HCT116 (cell line): Measurements from ENCODE around the gene TCF15. TPM values are rescaled to one million over a fixed set of nuclear protein-coding genes. Genes with fewer than 3 reads are reported as not detected.
A peak's percentile ranks its signal among the peaks of the same experiment; 100 is the strongest.

Experiments used
- ATAC-seq: fragments of 200-7000 bp; cut with Tn5 transposase; 2 replicates; pipeline ENCODE4 v1.9.1; 2020; ENCODE audit warnings: mild to moderate bottlenecking, moderate library complexity
- BruUV-seq: library from RNA; stranded (reverse); fragments of 400-500 nt; replicated peaks from 2 replicates; lab custom pipeline; 2021; lab: Mats Ljungman, UMichigan
- CTCF ChIA-PET: fragments of 300-600 bp; sonication (Branson Sonifier 250); formaldehyde crosslinking; loops from one replicate; lab custom pipeline; 2021; ENCODE audit warnings: antibody characterized with exemption; lab: Charles Lee
- POLR2A ChIA-PET: fragments of 300-600, 350-600 bp; sonication (Branson Sonifier 250); formaldehyde crosslinking; loops from one replicate; lab custom pipeline; 2021; ENCODE audit warnings: antibody characterized with exemption; lab: Charles Lee
- RAD21 ChIA-PET, 2 experiments: fragments of 300-600 bp; sonication (Branson Sonifier 250); formaldehyde crosslinking; loops; one replicate each; lab custom pipeline; 2023; ENCODE audit warnings: low total read pairs in 2 of 2; ENCODE audit not compliant: uncharacterized antibody in 2 of 2, unreplicated experiment in 2 of 2, low non-redundant PET in 1 of 2; lab: Charles Lee
- DNase-seq: peaks from one replicate; pipeline ENCODE4 v3.0.0-alpha.2; 2010; ENCODE audit warnings: low read depth, low spot score
- H2AFZ ChIP-seq: fragments of 200-600 bp; shearing (Covaris generic), sonication (generic); 2 replicates; pipeline ENCODE4 v1.6.1; 2017; ENCODE audit warnings: low read depth, mixed run types, mixed read lengths, antibody characterized with exemption, low read length; ENCODE audit not compliant: poor library complexity, severe bottlenecking
- H3K27ac ChIP-seq: 2 replicates; pipeline ENCODE4 v1.5.1; 2012; ENCODE audit warnings: low read depth, low read length
- H3K27me3 ChIP-seq: fragments of 200-600 bp; sonication (generic); 2 replicates; pipeline ENCODE4 v1.6.1; 2016; ENCODE audit warnings: mixed run types, low read length, mixed read lengths; ENCODE audit not compliant: insufficient read depth
- H3K36me3 ChIP-seq, 2 experiments: fragments of 200-500 bp in 1 of 2; fragments of 200-600 bp in 1 of 2; sonication (Bioruptor generic) in 1 of 2; sonication (generic) in 1 of 2; 2 replicates each; pipeline versions ENCODE4 v1.5.1 to v1.6.1; 2014 to 2016; ENCODE audit warnings: low read length in 2 of 2, inconsistent platforms in 1 of 2, mixed read lengths in 1 of 2, mixed run types in 1 of 2; ENCODE audit not compliant: insufficient read depth in 2 of 2, control insufficient read depth in 1 of 2
- H3K4me1 ChIP-seq, 2 experiments: fragments of 200-600 bp in 1 of 2; sonication (generic) in 1 of 2; 2 replicates each; pipeline versions ENCODE4 v1.5.1 to v1.6.1; 2012 to 2017; ENCODE audit warnings: low read length in 2 of 2, inconsistent platforms in 1 of 2, mild to moderate bottlenecking in 1 of 2, mixed read lengths in 1 of 2, mixed run types in 1 of 2, moderate library complexity in 1 of 2; ENCODE audit not compliant: insufficient read depth in 2 of 2, control insufficient read depth in 1 of 2
- H3K4me2 ChIP-seq: fragments of 200-600 bp; sonication (generic); 2 replicates; pipeline ENCODE4 v1.6.1; 2017; ENCODE audit warnings: mixed run types, low read length, mixed read lengths
- H3K4me3 ChIP-seq, 2 experiments: fragments of 200-600 bp in 1 of 2; sonication (generic) in 1 of 2; replicated peaks in 1 of 2; 2 replicates each; pipeline ENCODE4 v1.5.1; 2011 to 2016; ENCODE audit warnings: low read length in 2 of 2, control low read depth in 1 of 2, low read depth in 1 of 2, mild to moderate bottlenecking in 1 of 2, mixed read lengths in 1 of 2, mixed run types in 1 of 2
- H3K79me2 ChIP-seq: fragments of 200-600 bp; sonication (generic); 2 replicates; pipeline ENCODE4 v1.6.1; 2017; ENCODE audit warnings: mild to moderate bottlenecking, mixed run types, low read length, moderate library complexity, mixed read lengths; ENCODE audit not compliant: insufficient read depth
- H3K9ac ChIP-seq: fragments of 200-600 bp; sonication (generic); 2 replicates; pipeline ENCODE4 v1.6.1; 2016; ENCODE audit warnings: low read length, mixed read lengths
- H3K9me2 ChIP-seq: fragments of 200-600 bp; sonication (generic), shearing (Covaris generic); 2 replicates; pipeline ENCODE4 v1.6.1; 2017; ENCODE audit warnings: mixed run types, mild to moderate bottlenecking, moderate library complexity; ENCODE audit not compliant: insufficient read depth
- H3K9me3 ChIP-seq, 2 experiments: fragments of 200-500 bp in 1 of 2; fragments of 200-600 bp in 1 of 2; sonication (Bioruptor generic) in 1 of 2; sonication (generic) in 1 of 2; 2 replicates each; pipeline ENCODE4 v1.6.1; 2014 to 2017; ENCODE audit warnings: low read length in 2 of 2, mixed read lengths in 2 of 2, inconsistent platforms in 1 of 2, low read depth in 1 of 2, mild to moderate bottlenecking in 1 of 2, mixed run types in 1 of 2, moderate library complexity in 1 of 2; ENCODE audit not compliant: control insufficient read depth in 1 of 2, insufficient read depth in 1 of 2
- H4K20me1 ChIP-seq: fragments of 200-600 bp; sonication (generic), shearing (Covaris generic); 2 replicates; pipeline ENCODE4 v1.6.1; 2017; ENCODE audit warnings: mixed run types, mild to moderate bottlenecking, moderate library complexity; ENCODE audit not compliant: insufficient read depth
- CBX3 ChIP-seq: IDR thresholded peaks from 2 replicates; pipeline ENCODE4 v1.6.1; 2012; ENCODE audit warnings: low read depth
- EGR1 ChIP-seq: IDR thresholded peaks from 2 replicates; pipeline ENCODE4 v1.6.1; 2012; ENCODE audit warnings: low read depth
- ELF1 ChIP-seq: IDR thresholded peaks from 2 replicates; pipeline ENCODE4 v1.6.1; 2012; ENCODE audit warnings: low read depth, borderline replicate concordance
- EZH2phosphoT487 ChIP-seq: fragments of 200-600 bp; IDR thresholded peaks from 2 replicates; pipeline ENCODE4 v1.6.1; 2018; ENCODE audit warnings: antibody characterized with exemption, borderline replicate concordance
- FOSL1 ChIP-seq: IDR thresholded peaks from 2 replicates; pipeline ENCODE4 v1.6.1; 2012; ENCODE audit warnings: low read depth
- JUND ChIP-seq: IDR thresholded peaks from 2 replicates; pipeline ENCODE4 v1.6.1; 2012
- MAX ChIP-seq: IDR thresholded peaks from 2 replicates; pipeline ENCODE4 v1.6.1; 2012
- POLR2AphosphoS5 ChIP-seq: IDR thresholded peaks from 2 replicates; pipeline ENCODE4 v1.6.1; 2011; ENCODE audit warnings: mild to moderate bottlenecking, low read depth, low read length, moderate library complexity
- SP1 ChIP-seq: IDR thresholded peaks from 2 replicates; pipeline ENCODE4 v1.6.1; 2012; ENCODE audit warnings: low read depth
- YY1 ChIP-seq: IDR thresholded peaks from 2 replicates; pipeline ENCODE4 v1.6.1; 2011; ENCODE audit warnings: low read length, low read depth, moderate library complexity, mild to moderate bottlenecking; ENCODE audit not compliant: insufficient replicate concordance; ENCODE audit errors: extremely low read depth
- ZFX ChIP-seq: fragments of 450-650 bp; IDR thresholded peaks from 2 replicates; pipeline ENCODE4 v1.6.1; 2017
- intact Hi-C: fragments of 100-400 bp; cut with micrococcal nuclease; formaldehyde crosslinking; loops from 2 replicates; pipeline ENCODE4 v1.10.0; 2022
- total RNA-seq: library from RNA; stranded (reverse); gene quantifications from one replicate; pipeline ENCODE4 v1.2.1, GENCODE V29; 2021; ENCODE audit not compliant: unreplicated experiment
- TF ChIP-seq, protein P1 (sequence below), 3 experiments: fragments of 200-600 bp in 1 of 3; sonication (generic) in 1 of 3; IDR thresholded peaks in 2 of 3; conservative IDR thresholded peaks in 1 of 3; 2 replicates each; pipeline ENCODE4 v1.5.1; 2012 to 2017; ENCODE audit warnings: low read depth in 2 of 3, low read length in 2 of 3, antibody characterized with exemption in 1 of 3, borderline replicate concordance in 1 of 3, control low read depth in 1 of 3, mild to moderate bottlenecking in 1 of 3, mixed read lengths in 1 of 3, mixed run types in 1 of 3, moderate library complexity in 1 of 3; ENCODE audit not compliant: insufficient read depth in 1 of 3

Gene TCF15
- total RNA-seq, 1 experiment from 2014 or later: not detected

GRCh38 chr20:653590-654416 lies 43.7 kb upstream of the TCF15 start:
- DNase-seq: no peak
- TSS peak; percentile 89 for BruUV-seq
- H4K20me1 ChIP-seq: no peaks in the 10 kb centered on the region; the same call in 1 of the 2 replicates
- ChIA-PET CTCF (interaction anchor here (0.9 to 1.5 kb wide), 2 partner anchors 8 to 13 kb away, joined by 3 to 5 read pairs; no protein-coding TSS in a partner anchor), RAD21 (no interaction called here), POLR2A (no interaction called here)
- H3K27me3 ChIP-seq: no peaks in the 10 kb centered on the region
- peaks cover 41% of the 10 kb centered on the region for H3K79me2 ChIP-seq
- peak overlapping the region; percentile 67 to 98 for H3K4me3 ChIP-seq
- H3K27ac ChIP-seq: peak overlapping the region; percentile 92; the same call in 1 of the 2 replicates
- no peak overlapping the region for H2AFZ ChIP-seq
- TF ChIP-seq MAX: peak; percentile 50; the same call in 1 of the 2 replicates
- TF ChIP-seq EZH2phosphoT487: no peak
- no peak for TF ChIP-seq ZFX
- ATAC-seq: peak; percentile 2; the same call in 1 of the 2 replicates
- peak overlapping the region; percentile 79 for H3K4me2 ChIP-seq
- peaks cover 11 to 26% of the 10 kb centered on the region in 2 experiments for H3K4me1 ChIP-seq
- intact Hi-C loops: loop anchor here (1.0 kb wide), 1 partner anchor 85 kb away; no protein-coding TSS in a partner anchor
- peaks cover 3 to 25% of the 10 kb centered on the region in 2 experiments; a peak in 3 of 4 replicates for H3K36me3 ChIP-seq
- H3K9ac ChIP-seq: peak overlapping the region; percentile 91
- peaks cover 0 to 2% of the 10 kb centered on the region in 2 experiments; a peak in 1 of 4 replicates for H3K9me3 ChIP-seq
- no peaks in the 10 kb centered on the region for H3K9me2 ChIP-seq

DNA sequence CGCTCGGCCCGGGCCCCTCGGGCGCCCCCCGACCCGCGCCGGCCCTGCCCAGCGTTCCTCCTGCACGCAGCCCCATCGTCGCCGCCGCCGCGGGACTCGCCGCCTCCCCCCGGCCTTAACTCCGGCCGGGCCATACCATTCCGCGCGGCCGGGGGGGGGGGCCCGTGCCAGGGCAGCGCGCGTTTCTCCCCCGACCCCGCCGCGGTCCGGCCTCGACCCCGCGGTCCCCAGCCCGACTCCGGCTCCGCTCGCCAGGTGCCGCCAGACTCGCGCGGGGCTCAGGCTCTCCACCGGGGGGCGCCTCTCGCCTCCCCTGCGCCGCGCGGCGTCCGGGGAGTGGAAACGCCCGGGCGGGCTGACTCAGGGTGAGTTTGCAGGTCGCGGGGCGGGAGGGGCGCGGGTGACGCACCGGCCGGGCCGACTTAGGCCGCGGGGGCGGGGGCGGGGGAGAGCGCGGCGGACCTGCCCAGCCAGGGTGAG lies 43.0 kb upstream of the TCF15 start, which contains the start of gene SRXN1:
TSS of gene SRXN1 (minus strand) at position 91 of the 480 bp plus-strand sequence. CDS start at position 76, 15 bp downstream.
- no peaks in the 10 kb centered on the region for H3K9me2 ChIP-seq
- RAD21 ChIA-PET: no interaction called here
- H4K20me1 ChIP-seq: peaks cover 3% of the 10 kb centered on the region; the same call in 1 of the 2 replicates
- H3K27me3 ChIP-seq: no peaks in the 10 kb centered on the region
- intact Hi-C loops: loop anchor here (1.0 kb wide), 1 partner anchor 86 kb away; no protein-coding TSS in a partner anchor
- H3K4me2 ChIP-seq: peak within 1 kb of the TSS; percentile 79
- DNase-seq: peak; percentile 81
- CTCF ChIA-PET: no interaction called here
- H3K4me3 ChIP-seq: peak within 1 kb of the TSS; percentile 67 to 98
- peaks cover 0 to 9% of the 10 kb centered on the region in 2 experiments; a peak in 1 of 4 replicates for H3K9me3 ChIP-seq
- no peak within 1 kb of the TSS for H2AFZ ChIP-seq
- POLR2A ChIA-PET: no interaction called here
- no TSS peak for BruUV-seq
- peak within 1 kb of the TSS; percentile 92 for H3K27ac ChIP-seq
- peak within 1 kb of the TSS; percentile 91 for H3K9ac ChIP-seq
- peaks cover 11 to 26% of the 10 kb centered on the region in 2 experiments for H3K4me1 ChIP-seq
- H3K36me3 ChIP-seq: peaks cover 9 to 31% of the 10 kb centered on the region in 2 experiments
- ATAC-seq: peak; percentile 87
- peaks cover 48% of the 10 kb centered on the region for H3K79me2 ChIP-seq
- TF ChIP-seq SP1 (peak; percentile 54; the same call in 1 of the 2 replicates), ELF1 (no peak), EZH2phosphoT487 (no peak), FOSL1 (peak; percentile 48; the same call in 1 of the 2 replicates), YY1 (no peak), MAX (0 out of 2 replicates have a peak, but pooled peaks have one; percentile 11), JUND (peak; percentile 50), POLR2AphosphoS5 (peak; percentile 87), ZFX (peak; percentile 65), EGR1 (peak; percentile 90), CBX3 (no peak)
- TF ChIP-seq, protein P1, sequence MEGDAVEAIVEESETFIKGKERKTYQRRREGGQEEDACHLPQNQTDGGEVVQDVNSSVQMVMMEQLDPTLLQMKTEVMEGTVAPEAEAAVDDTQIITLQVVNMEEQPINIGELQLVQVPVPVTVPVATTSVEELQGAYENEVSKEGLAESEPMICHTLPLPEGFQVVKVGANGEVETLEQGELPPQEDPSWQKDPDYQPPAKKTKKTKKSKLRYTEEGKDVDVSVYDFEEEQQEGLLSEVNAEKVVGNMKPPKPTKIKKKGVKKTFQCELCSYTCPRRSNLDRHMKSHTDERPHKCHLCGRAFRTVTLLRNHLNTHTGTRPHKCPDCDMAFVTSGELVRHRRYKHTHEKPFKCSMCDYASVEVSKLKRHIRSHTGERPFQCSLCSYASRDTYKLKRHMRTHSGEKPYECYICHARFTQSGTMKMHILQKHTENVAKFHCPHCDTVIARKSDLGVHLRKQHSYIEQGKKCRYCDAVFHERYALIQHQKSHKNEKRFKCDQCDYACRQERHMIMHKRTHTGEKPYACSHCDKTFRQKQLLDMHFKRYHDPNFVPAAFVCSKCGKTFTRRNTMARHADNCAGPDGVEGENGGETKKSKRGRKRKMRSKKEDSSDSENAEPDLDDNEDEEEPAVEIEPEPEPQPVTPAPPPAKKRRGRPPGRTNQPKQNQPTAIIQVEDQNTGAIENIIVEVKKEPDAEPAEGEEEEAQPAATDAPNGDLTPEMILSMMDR (IDR thresholded peaks at IDR 0.05 in 2 of 3, conservative IDR thresholded peaks at IDR 0.05 in 1 of 3; ENCODE audit: borderline replicate concordance in 1 of 3, insufficient read depth in 1 of 3, low read depth in 2 of 3, low read length in 2 of 3): peak; percentile 52 to 90 (median 64)
